ENCODE data around the gene OLIG3.

OLIG3 gene

DNA sequence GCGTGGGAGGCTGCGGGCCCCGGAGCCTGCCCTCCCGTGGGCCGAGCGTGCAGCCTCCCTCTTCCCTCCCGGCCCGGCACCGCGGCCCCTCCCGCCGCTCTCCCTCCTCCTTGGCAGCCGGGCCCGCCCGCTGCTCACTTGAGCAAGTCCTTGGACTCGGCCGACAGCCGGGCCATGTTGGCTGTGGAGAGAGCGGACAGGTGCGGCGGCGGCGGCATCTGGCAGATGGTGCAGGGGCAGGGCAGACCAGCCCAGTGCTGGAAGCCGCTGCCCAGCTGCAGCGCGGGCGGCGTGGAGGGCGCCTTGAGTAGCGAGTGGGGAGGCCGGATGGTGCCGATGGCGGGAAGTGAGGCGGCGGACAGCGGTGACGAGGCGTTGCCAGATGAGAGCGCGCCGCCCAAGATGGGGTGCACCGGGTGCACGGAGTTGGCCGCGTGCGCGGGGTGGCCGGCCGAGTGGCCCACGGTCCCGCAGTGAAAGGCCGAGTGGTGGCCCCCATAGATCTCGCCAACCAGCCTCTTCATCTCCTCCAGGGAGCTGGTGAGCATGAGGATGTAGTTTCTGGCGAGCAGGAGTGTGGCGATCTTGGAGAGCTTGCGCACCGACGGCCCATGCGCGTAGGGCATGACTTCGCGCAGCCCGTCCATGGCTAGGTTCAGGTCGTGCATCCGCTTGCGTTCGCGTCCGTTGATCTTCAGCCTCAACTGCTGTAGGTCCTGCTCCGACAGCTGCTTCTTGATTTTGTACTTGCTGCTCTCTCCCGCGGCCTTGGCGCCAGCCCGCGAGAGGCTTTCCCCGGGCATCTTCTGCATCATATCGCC lies 766 bp downstream of the OLIG3 start:
- TF ChIP-seq, protein P1, sequence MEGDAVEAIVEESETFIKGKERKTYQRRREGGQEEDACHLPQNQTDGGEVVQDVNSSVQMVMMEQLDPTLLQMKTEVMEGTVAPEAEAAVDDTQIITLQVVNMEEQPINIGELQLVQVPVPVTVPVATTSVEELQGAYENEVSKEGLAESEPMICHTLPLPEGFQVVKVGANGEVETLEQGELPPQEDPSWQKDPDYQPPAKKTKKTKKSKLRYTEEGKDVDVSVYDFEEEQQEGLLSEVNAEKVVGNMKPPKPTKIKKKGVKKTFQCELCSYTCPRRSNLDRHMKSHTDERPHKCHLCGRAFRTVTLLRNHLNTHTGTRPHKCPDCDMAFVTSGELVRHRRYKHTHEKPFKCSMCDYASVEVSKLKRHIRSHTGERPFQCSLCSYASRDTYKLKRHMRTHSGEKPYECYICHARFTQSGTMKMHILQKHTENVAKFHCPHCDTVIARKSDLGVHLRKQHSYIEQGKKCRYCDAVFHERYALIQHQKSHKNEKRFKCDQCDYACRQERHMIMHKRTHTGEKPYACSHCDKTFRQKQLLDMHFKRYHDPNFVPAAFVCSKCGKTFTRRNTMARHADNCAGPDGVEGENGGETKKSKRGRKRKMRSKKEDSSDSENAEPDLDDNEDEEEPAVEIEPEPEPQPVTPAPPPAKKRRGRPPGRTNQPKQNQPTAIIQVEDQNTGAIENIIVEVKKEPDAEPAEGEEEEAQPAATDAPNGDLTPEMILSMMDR (IDR thresholded peaks at IDR 0.05) = no peak

DNA sequence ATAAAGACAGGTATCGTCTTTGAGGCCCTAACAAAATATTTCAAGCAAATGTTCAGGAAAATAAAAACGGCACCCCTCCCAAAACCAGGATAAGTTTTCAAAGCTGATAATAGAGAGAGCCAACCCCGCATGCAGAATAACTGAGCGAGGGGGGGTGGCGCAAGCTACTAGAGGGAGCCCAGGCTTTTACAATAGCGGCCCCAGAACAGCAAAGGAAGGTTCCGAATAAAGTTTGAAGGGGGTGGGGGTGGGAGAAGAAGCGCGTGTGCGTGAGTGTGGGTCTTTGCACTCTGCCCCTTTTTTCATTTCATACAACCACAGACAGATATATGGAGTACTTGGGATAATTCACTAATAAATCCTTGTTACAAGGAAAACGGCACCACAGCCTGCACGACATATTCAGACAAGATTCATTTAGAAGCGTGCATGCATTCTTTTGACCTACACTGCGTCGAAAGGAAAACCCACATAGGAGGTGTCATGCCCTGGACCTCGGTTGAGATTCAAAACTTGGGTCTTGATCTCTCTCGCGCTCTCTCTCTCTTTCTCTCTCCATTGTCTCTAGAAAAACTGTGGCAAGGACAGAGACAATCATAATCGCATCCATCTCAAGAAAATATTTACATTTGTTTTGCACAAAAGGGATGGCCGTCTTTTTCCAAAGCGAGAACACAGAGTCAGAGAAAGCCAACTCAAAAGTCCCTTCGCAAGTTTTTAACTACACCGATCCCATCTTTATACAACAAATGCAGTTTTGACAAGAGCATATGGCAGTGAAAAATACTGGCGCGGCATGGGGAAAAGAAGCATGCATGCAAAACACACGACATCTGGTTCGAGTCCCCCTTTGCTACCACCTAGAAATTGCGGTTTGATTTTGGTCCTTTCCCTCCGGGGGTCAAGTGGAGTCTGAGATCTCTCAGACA lies 1.6 kb downstream of the OLIG3 start:
- TF ChIP-seq, protein P1 (IDR thresholded peaks at IDR 0.05) = no peak

DNA sequence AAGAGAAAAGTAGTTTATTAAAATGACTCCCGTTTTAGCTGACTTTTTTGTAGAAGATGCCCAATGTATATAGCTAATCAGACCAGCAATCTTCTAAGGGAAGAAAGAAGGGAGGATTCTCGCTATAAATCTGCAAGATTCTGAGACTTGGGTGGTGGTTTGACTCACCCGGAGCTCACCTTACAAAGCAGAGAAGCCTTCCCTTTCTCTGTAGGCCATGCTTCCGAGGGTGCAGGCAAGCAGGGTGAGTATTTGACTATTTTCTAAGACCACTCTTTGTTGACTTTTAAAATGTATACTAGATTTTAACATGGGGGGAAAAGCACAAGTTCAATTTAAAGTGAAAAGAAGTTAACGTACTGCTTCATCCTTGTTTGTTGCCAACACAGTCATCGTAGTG lies 2.7 kb downstream of the OLIG3 start:
- TF ChIP-seq, protein P1 (IDR thresholded peaks at IDR 0.05) = no peak

DNA sequence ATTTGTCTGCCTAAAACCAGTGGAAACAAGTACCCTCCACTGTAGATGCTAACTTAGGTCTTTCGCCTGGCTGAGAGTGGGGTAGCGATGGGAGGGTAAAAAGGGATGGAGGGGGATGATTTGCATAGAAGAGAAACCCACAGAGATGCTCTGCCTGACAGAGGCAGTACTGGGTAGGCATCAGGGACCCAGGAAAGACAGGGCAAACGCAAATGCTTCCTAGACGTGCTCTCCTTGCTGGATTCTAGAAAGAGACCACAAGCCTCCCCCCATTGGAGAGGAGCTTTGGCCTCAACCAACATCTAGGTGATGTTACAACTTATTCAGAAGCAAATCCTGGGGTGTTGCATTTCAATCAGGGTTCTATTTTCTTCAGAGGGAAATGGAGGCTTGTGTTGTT lies 3.2 kb downstream of the OLIG3 start:
- TF ChIP-seq, protein P1 (IDR thresholded peaks at IDR 0.05) = no peak

DNA sequence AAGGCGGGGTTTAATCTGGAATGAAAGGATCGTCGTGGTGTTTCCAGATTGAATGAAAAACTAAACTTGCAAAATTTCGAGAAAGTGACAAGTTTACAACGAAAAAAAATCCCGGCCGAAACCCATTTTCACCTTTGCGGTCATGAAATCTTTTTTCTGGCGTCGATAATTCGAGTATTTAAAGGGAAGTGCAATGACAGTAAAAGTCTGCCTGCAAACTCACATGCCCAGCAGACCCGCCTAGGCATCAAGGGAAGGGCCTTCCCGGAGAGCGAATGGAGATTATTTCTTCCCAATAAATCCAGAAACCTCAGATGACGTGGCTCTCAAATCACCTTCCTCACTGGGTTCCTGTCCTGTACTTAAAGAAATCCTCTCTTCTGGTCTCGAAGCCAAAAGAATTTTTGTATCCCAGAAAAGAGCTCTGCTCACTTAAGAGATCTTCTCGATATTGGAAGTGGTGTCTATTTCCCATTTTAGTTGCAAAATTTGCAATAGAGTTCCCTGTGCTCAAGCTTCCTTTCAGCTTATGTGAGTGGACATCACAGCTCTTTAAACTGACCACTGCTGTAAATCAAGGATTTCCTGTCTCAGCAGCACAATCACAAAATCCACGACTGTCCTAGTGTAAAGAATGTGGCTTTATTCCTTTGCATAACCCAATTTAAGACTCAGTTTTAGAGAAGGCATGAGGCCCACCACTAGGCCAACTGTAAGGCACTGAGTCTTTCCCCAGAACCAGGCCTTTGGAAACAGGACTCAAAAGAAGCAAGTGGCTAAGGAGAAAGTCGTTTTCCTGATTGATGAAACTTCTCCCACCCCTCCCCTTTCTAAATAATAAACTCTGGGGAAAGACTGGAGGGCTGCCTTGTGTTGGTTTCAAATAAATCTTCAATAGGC lies 3.9 kb downstream of the OLIG3 start:
- TF ChIP-seq, protein P1 (IDR thresholded peaks at IDR 0.05) = no peak

DNA sequence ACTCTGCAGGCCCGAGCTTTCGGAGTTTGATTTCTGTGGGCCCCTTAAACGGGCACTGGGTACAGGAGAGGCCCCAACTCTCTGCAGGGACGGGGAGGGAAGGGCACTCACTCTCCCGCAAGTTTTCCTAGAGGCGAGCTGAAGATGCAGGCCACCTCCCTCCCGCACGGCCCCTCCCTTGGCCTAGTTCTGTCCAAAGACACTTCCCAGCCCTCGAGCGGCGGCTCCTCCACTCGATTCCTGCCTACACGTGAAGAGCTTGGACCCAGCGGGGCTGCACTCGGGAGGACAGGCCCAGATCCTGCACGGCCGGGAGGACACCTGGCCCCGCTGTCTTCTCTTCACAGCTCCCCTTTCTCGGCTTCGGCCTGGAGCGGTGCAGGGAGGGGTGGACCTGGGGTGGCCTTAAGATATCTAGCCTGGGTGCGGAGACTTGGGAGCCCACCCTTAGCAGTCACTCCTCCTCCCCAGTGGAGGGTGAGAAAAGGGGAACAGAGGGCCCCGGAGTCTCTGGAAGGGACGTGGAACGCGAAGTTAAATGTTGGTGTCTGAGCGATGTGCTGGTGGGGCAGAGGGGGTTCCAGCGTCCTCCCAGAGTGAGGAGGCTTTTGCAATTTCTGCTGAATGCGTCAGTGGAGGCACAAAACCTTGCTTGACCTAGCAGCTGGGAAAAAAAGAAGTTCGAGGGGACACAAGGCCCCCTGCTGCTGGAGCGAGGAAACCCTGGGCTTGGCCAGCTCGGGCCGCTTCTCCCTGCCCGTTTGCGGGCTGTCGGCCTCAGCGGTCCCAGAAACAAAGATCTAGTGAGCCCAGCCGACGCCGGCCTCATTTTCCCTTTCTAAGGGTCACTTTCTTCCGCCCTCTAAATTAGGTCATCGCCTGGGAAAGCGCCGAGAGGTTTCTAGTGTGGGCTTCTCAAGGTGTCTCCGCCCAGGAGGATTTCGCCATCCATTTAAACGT lies 4.9 kb downstream of the OLIG3 start:
- TF ChIP-seq, protein P1 (IDR thresholded peaks at IDR 0.05) = no peak
